ENCODE data around the gene AAMDC.
"Not testable (repeated sequence)": the region's sequence is repeated elsewhere in the genome, so short reads cannot be mapped to it uniquely, and the experiment has no call there.

GRCh38 chr11:77857906-77858457 lies 37.0 kb downstream of the AAMDC start:
- not testable (repeated sequence) for TF ChIP-seq POLR2A, POLR2AphosphoS5, CTCF (IDR thresholded peaks at IDR 0.05)
